ENCODE measurements around the gene FAM76B.

FAM76B gene

DNA sequence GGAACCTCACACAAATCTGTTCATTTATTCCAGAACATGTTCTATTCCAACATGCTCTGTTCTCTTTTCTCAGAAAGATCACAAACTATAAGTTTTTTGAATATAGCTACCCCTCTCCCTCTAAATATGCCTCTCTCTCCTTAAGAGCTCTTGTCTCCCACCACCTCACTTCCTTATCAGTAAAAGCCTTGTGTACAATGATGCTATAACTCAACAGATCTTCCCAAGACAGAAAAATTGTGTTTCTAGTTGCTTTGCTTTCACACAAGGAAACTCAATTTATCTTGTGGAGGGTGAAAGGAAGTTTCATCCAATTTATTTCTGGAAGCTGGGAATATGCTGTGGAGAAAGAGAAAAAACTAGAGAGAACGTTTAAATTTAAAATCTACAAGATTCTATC is 64.4 kb downstream of the FAM76B start:
- H3K4me3 ChIP-seq (ENCODE audit: low read depth, low read length), result no peak overlapping the region
- DNase-seq (ENCODE audit: low read depth), result no peak
- TF ChIP-seq, protein P1, sequence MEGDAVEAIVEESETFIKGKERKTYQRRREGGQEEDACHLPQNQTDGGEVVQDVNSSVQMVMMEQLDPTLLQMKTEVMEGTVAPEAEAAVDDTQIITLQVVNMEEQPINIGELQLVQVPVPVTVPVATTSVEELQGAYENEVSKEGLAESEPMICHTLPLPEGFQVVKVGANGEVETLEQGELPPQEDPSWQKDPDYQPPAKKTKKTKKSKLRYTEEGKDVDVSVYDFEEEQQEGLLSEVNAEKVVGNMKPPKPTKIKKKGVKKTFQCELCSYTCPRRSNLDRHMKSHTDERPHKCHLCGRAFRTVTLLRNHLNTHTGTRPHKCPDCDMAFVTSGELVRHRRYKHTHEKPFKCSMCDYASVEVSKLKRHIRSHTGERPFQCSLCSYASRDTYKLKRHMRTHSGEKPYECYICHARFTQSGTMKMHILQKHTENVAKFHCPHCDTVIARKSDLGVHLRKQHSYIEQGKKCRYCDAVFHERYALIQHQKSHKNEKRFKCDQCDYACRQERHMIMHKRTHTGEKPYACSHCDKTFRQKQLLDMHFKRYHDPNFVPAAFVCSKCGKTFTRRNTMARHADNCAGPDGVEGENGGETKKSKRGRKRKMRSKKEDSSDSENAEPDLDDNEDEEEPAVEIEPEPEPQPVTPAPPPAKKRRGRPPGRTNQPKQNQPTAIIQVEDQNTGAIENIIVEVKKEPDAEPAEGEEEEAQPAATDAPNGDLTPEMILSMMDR (IDR thresholded peaks at IDR 0.05; ENCODE audit: low read depth, low read length, missing control alignments), result no peak

GRCh38 chr11:95723361-95723942 is 66.1 kb downstream of the FAM76B start:
- DNase-seq (ENCODE audit: low read depth), result no peak
- TF ChIP-seq, protein P1 (IDR thresholded peaks at IDR 0.05; ENCODE audit: low read depth, low read length, missing control alignments), result no peak

DNA sequence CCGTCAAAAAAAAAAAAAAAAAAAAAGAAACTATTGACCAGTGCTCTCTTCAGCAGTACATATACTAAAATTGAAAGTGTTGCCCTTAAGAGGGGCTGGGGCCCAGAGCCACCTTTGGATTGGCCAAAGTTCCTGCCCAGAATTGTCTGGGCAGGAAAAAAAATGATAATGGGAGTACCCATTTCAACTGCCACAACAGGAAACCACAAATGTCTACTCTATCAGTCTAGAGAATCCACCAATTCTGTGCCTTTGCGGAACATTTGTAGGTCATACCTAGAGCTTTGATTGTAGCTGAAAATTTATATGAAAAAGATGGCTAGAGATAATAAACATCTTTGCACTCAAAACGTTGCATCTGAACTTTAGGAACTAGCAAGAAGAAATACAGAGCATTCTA is 69.4 kb downstream of the FAM76B start:
- TF ChIP-seq, protein P1 (IDR thresholded peaks at IDR 0.05; ENCODE audit: low read depth, low read length, missing control alignments), result no peak
- no peak for DNase-seq (ENCODE audit: low read depth)
- H3K4me3 ChIP-seq (ENCODE audit: low read depth, low read length), result no peak overlapping the region

More at GRCh38 chr11:95723361-95723942, 66.1 kb downstream of the FAM76B start:
- no peak overlapping the region for H3K4me3 ChIP-seq (ENCODE audit: low read depth, low read length)
